MM.1S (cell line): ENCODE results near the gene COL25A1.

ENCODE experiments used
- EZH2 ChIP-seq: fragments of 300-600 bp; sonication (generic); optimal IDR thresholded peaks from 2 replicates; pipeline ENCODE3; 2017; ENCODE audit warnings: low read depth, mild to moderate bottlenecking, antibody characterized with exemption, low read length, mixed read lengths
- EZH2phosphoT487 ChIP-seq: fragments of 300-600 bp; sonication (generic); IDR thresholded peaks from 2 replicates; pipeline ENCODE4 v1.6.1; 2018; ENCODE audit warnings: antibody characterized with exemption, low read length
- TF ChIP-seq, protein P1 (sequence below): fragments of 300-600 bp; sonication (generic); IDR thresholded peaks from 2 replicates; pipeline ENCODE4 v1.5.1; 2016; ENCODE audit warnings: antibody characterized with exemption, low read length, mixed read lengths

DNA sequence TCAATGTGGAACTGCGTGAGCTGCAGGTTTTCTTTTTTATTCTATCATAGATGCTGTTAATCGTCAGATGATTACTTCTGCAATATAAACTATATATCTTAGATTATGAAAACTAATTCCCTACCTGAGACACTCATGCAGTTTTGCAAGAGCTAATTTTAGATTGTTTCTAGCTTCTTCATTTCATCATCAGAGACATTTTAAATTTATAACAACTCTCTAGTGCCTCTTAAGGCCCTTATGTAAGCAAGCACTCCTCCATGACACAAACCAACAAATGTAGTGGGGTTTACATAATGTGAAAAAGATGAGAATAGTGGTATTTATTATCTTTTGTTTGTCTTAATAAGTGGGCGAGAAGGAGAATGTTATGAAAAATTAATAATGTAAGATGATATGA lies 369.4 kb downstream of the COL25A1 start:
- TF ChIP-seq, protein P1, sequence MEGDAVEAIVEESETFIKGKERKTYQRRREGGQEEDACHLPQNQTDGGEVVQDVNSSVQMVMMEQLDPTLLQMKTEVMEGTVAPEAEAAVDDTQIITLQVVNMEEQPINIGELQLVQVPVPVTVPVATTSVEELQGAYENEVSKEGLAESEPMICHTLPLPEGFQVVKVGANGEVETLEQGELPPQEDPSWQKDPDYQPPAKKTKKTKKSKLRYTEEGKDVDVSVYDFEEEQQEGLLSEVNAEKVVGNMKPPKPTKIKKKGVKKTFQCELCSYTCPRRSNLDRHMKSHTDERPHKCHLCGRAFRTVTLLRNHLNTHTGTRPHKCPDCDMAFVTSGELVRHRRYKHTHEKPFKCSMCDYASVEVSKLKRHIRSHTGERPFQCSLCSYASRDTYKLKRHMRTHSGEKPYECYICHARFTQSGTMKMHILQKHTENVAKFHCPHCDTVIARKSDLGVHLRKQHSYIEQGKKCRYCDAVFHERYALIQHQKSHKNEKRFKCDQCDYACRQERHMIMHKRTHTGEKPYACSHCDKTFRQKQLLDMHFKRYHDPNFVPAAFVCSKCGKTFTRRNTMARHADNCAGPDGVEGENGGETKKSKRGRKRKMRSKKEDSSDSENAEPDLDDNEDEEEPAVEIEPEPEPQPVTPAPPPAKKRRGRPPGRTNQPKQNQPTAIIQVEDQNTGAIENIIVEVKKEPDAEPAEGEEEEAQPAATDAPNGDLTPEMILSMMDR: no peak
- TF ChIP-seq EZH2phosphoT487 (no peak), EZH2 (no peak)
